GM18858 (cell line): ENCODE measurements around the gene OSCP1.

ENCODE experiments used
- ATAC-seq: cut with Tn5 transposase; IDR thresholded peaks from one replicate; pipeline ENCODE4 v1.9.1; 2021; ENCODE audit not compliant: unreplicated experiment

The OSCP1 gene

DNA sequence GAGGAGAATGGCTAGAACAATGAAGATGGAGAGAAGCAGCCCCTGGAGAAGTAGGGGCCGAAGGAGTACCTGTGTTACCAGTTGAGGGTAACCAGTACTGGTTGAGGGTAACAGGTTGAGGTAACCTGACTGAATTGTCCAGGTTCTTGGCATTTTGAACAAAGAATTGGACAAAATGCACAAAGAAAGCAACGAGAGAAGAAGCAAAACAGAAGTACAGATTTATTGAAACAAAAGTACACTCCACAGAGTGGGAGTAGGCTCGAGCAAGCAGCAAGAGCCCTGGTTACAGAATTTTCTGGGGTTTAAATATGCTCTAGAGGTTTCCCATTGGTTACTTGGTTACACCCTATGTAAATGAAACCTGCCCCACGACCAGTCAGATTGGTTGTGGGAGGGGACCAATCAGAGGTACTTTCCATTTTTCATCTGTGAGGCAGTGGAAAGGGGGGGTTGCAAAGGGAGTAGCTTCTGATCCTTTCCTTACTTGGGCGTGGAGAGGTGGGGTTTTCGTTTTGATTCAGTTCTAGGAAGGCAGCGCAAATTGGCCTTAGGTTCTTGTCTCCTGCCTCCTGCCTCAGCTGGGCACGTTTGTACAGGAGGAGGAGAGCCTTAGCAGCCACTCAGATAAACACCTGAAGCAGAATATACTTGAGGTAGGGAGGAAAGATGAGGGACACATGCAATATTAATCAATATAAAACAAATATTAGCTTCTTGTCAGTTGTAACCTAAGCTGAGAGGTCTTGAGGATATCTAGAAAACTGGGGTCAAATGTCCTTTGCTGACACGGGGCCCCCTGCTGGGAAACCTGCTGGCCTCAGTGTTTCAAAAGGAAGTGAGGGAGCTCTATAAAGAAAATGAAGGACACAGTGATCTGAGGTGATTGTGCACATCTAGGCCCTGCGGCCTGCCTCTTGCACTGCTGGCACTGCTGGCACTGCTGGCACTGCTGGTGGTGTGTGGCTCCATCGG lies 38.3 kb downstream of the OSCP1 start:
- ATAC-seq, result no peak

DNA sequence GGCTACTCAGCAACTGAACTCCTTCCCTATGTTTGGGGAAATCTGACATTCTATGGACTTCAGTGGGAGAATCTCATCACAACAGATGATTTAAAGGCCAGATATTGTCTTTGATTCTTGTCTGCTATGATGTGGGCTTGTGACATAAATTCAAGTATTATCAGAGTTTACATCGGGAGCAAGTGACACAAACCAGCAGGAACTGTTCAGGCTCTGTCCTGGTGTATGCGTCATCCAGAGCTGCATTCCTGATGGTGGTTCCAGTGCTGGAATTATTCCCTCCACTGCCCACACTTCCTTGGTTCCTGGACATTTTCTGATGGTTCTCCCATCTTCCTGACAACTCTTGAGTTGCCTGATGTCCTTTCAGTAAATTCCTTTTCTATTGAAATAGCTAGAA lies 41.8 kb downstream of the OSCP1 start:
- ATAC-seq, result no peak

DNA sequence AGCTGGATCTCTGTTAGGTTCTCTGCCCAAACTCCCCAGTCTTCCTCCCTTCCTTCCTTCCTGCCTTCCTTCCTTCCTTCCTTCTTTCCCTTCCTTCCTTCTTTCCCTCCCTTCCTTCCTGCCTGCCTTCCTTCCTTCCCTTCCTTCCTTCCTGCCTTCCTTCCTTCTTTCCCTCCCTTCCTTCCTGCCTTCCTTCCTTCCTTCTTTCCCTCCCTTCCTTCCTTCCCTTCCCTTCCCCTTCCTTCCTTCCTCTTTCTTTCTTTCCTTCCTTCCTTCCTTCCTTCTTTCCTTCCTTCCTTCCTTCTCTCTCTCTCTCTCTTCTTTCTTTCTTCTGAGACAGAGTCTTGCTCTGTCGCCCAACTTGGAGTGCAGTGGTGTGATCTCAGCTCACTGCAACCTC lies 43.8 kb downstream of the OSCP1 start:
- no peak for ATAC-seq

DNA sequence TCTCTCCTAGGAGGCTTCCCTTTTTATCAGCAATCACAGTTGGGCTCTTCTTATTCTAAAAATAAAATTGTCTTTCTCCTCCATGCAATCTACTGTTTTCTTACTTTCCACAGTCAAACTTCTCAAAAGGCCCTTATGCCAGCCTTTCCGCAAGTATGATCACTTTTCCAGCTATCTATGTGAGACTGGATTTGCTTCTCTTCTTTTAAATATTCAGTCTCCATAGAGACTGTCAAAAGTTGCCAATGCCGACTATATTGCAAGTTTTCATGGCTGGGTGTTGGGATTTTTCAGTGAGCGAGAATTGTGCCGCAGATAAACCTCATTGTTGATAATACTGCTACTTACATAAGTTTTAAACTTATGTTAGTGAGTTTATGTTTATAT lies 47.8 kb downstream of the OSCP1 start:
- ATAC-seq, result no peak

DNA sequence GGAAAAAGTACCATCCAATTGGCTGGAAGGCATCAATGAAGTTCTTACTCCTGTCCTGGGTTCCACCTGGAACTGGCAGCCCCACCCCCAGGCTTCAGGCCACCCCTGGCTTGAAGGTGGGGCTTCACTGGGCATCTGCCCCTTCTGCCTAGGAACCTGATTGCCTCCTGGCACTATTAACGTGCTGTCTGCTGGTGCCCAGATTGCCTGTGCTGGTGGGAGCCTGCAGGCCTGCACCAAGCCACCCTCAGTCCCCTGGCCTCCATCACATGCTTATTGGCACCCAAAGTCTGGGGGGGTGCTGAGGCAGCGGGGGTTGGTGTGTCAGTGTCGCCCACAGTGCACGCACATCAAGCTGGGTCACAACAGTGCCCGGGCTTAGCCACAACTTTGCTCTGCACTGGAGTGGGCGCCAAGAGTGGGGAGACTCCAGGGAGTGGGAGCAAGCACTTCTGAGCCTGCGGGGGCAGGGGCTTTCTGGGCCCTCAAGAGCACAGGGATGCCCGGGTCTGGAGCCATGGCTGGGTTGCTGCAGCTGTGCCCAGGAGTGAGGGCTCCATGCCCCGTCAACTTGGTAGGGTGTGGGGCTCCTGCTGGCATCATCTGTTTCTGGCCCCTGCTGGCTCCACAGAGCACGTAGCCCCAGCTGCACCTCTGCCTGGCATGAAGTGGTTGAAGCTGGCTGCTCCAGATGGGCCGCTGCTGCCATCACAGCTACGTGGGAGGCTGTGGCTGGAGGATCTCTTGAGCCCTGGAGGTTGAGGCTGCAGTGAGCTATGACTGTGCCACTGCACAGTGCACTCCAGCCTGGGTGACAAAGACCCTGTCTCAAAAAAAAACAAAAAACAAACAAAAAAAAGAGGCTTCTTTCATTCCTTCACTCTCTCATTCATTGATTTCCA lies 48.4 kb downstream of the OSCP1 start:
- ATAC-seq, result no peak

DNA sequence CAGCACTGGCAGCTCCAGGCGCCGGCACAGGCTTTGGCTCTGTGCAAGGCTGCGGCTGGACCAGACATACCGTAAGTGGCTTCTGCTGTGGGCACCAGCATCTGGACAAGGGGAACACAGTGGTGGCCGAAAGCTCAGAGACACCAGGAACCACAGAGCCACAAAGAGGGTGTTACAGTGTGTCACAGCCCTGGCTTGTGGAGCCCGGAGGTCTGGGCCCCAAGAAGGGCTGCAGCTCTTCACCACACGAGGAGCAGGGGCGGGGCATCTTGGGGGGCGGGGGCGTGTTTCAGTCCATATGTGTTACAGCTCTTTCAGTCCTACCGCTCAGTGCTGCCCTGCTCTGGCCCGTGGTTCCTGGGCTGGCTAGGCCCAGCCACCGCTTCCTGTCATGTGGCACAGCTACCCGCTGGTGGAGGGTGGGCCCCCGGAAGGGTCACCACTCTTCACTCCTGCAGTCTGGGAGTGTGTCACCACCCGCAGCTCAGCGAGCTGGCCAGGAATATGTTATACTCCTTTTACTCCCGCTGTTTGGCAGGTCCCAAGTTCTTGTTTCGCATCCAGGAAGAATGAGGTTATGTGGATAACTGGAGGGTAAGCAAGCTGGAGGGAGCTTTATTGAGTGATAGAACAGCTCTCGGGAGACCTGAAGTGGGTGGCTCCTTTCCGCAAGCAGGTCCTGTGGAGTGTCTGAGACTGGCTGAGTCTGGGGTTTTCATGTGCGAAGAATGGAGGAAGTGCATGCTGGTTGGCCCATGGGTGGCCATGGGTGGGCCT lies 49.2 kb downstream of the OSCP1 start:
- ATAC-seq, result no peak

DNA sequence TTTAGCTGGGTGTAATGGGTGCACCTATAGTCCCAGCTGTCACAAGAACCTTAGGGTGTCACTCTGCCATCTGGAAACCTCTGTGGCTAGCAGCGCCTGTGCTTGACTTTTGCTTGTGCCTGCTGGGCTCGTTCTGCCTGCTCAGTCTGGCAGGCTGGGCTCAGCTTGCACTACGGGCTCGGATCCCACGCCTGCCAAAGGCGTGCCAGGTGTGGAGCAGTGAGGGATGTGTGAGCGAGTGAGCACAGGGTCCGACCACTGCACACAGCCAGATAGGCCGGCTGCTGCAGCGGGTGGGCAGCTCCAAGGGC lies 49.8 kb downstream of the OSCP1 start:
- ATAC-seq, result no peak

DNA sequence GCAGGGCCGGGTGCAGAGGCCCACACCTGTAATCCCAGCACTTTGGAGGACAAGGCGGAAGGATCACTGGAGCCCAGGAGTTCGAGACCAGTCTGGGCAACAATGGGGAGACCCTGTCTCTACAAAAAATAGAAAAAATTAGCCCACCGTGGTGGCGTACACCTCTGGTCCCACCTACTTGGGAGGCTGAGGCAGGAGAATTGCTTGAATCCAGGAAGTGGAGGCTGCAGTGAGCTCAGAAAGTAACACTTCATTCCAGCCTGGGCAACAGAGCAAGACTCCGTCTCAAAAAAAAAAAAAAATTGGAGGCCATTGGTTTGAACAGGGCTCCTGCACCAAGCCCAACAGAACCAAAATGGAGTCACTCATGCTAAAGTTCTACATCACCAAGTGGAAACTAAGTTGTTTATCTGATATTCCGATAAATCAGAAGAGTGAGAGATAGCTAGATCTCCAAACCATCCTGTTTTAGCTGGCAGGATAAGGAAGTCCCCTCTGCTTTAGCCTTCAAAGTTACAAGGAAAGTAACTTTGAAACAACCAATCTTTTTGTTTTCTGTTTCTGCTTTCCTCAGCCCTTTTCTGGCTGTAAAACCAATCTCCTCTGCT lies 51.8 kb downstream of the OSCP1 start:
- ATAC-seq, result no peak

DNA sequence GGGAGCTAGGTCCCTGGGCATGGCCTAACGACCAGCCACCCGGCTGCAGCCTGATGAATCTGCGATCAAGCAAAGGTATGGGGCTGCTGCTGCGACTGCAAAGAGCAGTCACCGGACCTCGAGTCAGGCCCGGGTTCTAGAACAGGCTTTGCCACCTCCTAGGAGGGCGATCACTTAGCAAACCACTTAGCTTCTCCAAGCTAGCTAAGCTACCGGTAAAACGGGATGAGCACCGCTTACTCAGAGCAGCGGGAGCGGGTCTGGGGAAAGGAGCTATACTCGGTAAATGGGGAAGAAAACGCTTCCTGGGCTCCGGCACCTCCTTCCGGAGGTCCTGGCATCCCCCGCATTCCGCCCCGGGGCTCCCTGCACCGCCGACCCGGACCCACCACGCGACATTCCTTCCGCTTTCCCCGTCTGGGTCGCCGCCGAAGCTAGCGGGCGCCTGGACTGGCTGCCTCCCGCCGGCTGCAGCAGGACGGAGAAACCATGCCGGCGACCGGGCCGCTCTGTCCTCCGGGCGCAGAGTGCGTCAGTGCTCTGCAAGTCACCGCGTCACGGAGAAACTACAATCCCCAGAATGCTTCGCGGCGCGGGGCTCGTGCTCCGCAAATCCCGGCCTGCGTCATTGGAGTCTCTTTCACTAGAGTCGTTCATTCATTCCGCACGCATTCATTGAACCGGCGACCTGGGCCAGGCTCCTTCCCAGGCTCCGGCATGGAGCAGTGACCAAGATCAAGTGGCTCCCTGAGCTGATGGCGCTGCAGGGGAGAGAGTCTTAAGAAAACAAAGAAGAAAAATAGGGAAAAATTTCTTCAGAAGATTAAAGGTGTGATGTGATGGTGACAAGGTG lies 52.6 kb downstream of the OSCP1 start, which contains the start of gene LSM10:
Gene LSM10 (minus strand): TSS at position 531 of the 853 bp plus-strand sequence. CDS start 3,779 bp downstream, outside the sequence.
- peak; percentile 64 for ATAC-seq

DNA sequence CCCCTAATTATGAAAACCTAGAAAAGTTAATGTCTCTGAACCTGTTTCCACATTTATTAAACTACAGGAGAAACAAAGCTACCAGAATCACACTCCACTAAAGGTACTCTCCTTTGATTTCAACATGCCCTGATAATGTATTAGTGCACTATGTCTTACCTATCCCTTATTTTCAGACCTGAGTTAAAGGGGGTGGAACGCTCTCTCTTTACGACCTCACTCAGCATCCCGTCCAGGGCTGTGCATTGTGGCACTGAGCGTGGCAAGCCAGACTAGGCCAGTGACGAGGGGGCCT lies 53.2 kb downstream of the OSCP1 start:
- ATAC-seq, result peak; percentile 33

DNA sequence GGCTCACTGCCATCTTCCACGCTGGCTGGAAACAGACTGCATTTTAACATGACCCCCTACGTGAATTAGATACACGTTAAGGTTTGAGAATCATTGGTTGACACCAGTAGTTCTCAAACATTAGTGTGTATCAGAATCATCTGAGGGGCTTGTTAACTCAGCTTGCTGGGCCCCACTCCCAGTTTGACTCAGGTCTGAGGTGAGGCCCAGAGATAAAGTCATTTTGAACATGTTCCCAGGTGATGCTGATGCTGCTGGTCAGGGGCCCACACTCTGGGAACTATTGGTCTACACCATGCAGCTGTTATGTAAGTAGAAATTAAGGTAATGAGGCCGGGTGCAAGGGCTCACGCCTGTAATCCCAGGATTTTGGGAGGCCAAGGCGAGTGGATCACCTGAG lies 53.9 kb downstream of the OSCP1 start:
- ATAC-seq, result no peak

DNA sequence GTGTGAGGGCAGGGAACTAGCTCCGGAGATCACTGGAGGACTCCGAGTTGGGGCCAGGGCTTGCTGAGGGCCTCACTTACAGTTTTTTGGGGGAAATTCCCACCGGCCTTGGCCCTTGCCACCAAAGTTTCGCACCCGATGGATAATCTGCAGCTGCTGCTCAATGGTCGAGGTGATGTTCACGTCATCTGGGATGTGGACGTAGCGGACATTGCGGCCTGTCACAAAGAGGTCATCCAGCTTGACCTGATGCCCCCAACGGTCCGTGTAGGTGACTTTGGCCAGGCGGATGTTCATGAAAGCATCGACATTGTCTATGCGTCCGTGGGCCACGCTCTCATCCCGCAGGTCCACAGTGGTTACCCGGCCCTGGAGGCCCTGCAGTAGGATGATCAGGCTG lies 56.6 kb downstream of the OSCP1 start:
- no peak for ATAC-seq

DNA sequence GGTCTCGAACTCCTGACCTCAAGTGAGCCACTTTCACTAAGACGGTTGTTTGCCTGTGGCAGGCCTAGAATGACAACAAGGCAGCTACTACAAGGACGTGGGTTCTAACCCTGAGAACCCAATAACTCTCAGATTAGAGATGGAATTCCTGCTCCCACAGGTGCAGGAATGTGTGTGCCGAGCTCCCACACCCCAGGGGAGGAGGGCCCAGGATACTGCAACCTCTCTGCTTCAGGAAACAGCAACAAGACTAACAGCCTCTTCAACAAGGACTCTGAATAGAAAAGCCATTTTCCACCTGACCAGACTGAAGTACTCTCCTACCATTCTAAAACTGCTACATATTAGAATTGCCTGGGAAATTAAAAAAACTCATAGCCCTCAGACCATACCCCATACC lies 57.4 kb downstream of the OSCP1 start:
- ATAC-seq, result no peak

DNA sequence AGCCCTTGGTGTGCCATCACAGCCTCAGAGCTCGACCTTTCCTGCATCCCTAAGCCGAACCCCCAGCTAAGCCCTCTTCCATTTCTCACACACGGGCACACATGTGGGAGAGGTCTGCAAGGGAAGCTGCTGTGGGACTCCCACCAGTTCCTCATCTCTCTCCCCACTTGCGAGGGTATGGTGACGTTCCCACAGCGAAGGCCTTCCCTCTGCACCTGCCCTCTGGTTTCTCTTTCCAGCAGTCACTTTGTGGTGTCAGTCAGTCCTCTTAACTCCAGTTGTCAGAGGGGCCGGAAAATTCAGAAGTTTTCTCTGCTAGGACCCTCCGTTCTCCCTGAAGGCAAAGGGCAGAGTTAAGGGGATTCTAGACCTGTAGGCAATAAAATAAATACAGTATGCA lies 59.0 kb downstream of the OSCP1 start:
- no peak for ATAC-seq

DNA sequence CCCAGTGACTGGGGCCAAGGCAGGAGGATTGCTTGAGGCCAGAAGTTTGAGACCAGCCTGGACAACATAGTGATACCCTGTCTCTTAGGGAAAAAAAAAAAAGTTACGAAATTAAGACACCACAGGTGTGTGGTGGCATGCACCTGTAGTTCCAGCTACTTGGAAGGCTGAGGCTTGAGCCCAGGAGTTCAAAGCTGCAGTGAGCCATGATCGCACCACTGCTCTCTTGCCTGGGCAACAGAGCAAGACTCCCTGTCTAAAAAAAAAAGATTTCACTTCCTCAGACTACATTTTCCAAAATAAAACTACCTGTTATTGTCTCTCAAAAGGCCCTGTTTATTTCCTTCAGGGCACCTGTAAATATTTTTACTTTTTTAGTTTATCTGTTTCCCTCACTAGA lies 59.8 kb downstream of the OSCP1 start:
- ATAC-seq, result no peak

DNA sequence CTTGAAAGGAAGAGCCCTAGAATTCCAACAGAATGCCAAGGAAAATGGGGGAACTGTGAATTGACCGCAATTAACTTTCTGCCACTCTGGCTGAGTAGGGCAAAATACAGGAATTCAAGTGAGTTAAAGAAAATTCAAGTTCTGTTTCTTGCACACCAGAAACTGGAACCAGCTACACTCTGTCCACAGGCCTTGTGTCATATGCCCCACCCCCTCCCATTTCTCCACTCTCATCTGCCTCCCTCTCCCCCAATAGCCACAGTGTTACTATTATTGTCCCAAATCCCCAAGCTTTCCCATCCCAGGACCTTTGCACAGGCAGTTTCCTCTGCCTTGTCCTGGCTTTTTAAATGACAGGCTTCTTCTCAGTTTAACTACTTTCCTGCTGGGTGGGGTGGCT lies 60.3 kb downstream of the OSCP1 start:
- no peak for ATAC-seq

DNA sequence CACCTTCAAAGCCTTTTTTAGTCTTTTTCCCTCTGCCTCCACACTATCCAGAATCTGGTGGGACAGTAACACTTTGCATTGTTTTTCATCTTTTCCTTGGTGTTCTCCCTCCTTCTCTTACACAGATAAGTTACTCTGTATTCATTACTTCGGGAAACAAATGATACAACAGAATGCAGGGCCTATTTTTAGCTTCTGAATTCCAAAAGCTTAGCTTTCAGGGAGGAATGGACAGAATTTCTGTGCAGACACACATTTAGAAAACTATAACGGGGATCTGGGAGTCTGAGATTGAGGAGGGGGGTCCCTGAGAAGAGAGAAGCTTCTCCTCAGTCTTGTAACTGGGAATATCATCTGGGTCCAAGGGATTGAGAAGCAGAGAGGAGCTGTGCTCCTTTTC lies 61.0 kb downstream of the OSCP1 start:
- no peak for ATAC-seq

DNA sequence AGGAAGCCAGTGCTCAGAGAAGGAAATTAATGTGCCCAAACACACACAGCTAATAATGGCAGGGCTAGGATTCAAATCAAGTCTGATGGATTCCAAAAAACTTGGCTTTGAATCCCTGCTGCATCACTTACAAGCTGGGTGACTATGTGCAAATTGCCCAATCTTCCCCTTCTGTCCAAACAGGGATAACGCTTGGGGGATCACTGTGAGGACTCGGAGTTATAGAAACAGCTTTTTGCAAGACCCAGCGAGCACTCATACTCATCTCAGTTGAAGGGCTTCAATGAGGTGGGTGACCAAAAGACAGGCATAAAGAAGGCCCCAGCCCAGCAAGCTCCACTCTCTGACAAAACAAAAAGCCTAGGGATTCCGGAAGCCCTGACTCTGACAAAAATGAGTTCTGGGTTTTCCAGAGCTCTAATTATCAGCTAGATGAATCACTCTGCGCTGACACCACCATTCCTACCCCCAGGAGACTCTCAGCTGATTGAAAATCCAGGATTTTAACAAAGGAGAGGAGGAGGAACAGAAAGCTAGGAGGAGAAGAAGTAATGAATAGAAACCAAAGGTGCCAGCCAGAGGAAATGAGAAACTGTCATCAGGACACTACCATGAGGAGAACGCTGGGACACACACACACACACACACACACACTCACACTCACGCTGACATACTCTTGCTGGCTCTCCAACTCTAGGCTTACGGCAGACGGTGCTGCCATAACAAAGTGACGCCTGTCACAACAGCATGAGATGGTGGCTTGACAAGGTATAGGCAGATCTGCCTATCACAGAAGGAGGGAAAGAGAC lies 62.9 kb downstream of the OSCP1 start:
- no peak for ATAC-seq
